GM23338 (cell line): ENCODE measurements around the gene RCSD1.

Experiments used
- CTCF ChIP-seq, 2 experiments: fragments of 200-600 bp in 1 of 2; sonication (generic) in 1 of 2; conservative IDR thresholded peaks; 2 replicates each; pipeline versions ENCODE4 v1.5.1 to v1.6.1; 2016 to 2017; ENCODE audit warnings: antibody characterized with exemption in 2 of 2, low read depth in 2 of 2, mild to moderate bottlenecking in 2 of 2, moderate library complexity in 1 of 2
- EZH2phosphoT487 ChIP-seq: fragments of 200-600 bp; sonication (generic); IDR thresholded peaks from one replicate; pipeline ENCODE4 v1.8.1; 2018; ENCODE audit warnings: antibody characterized with exemption; ENCODE audit not compliant: unreplicated experiment
- JUNB ChIP-seq: IDR thresholded peaks from one replicate; pipeline ENCODE4 v1.6.1; 2016; ENCODE audit warnings: antibody characterized with exemption; ENCODE audit not compliant: unreplicated experiment
- POLR2AphosphoS5 ChIP-seq: IDR thresholded peaks from 2 replicates; pipeline ENCODE4 v1.6.1; 2016; ENCODE audit warnings: antibody characterized with exemption, low read depth
- REST ChIP-seq: IDR thresholded peaks from one replicate; pipeline ENCODE4 v1.6.1; 2018; ENCODE audit warnings: antibody characterized with exemption; ENCODE audit not compliant: unreplicated experiment

- TF ChIP-seq REST (no peak), EZH2phosphoT487 (no peak), CTCF (conservative IDR thresholded peaks at IDR 0.05; ENCODE audit: low read depth in 2 of 2) (no peak), POLR2AphosphoS5 (no peak), JUNB (no peak)
Observed at GRCh38 chr1:167666416-167666815, 36.4 kb downstream of the RCSD1 start.
